B cell (primary cell): ENCODE results near the gene TMEM130. TPM values are rescaled to one million over a fixed set of nuclear protein-coding genes. Genes with fewer than 3 reads are reported as not detected.

Experiments
- ATAC-seq: fragments of 200-7000 bp; cut with Tn5 transposase; one replicate; pipeline ENCODE4 v1.10.0; 2021; ENCODE audit warnings: low read depth, mild to moderate bottlenecking, moderate number of reproducible peaks, moderate library complexity
- CTCF ChIA-PET: fragments of 350-600 bp; sonication (Branson Sonifier 250); formaldehyde crosslinking; loops from one replicate; lab custom pipeline; 2021; ENCODE audit warnings: antibody characterized with exemption, inconsistent platforms; lab: Charles Lee
- POLR2A ChIA-PET: fragments of 350-600 bp; sonication (Branson Sonifier 250); formaldehyde crosslinking; loops from one replicate; lab custom pipeline; 2021; ENCODE audit warnings: antibody characterized with exemption; lab: Charles Lee
- DNase-seq: peaks from one replicate; pipeline ENCODE4 v3.0.0; 2013
- H2AFZ ChIP-seq: 2 replicates; pipeline ENCODE4 v1.6.1; 2012; ENCODE audit warnings: mild to moderate bottlenecking, low read depth, low read length; ENCODE audit not compliant: insufficient read depth, poor library complexity, severe bottlenecking
- H3K27ac ChIP-seq, 2 donors: 1 replicate in 1 of 2; 2 replicates in 1 of 2; pipeline ENCODE4 v1.5.1; 2012 to 2013; ENCODE audit warnings: low read length in 2 of 2, mild to moderate bottlenecking in 2 of 2, moderate library complexity in 1 of 2
- H3K27me3 ChIP-seq, 4 experiments: fragments of 200-600 bp in 1 of 4; sonication (generic) in 1 of 4; replicated peaks in 1 of 4; 1 replicate in 2 of 4; 2 replicates in 2 of 4; pipeline versions ENCODE4 v1.6.1 to v1.7.0; 2013 to 2016; ENCODE audit warnings: low read length in 3 of 4, mild to moderate bottlenecking in 2 of 4, mixed read lengths in 1 of 4, moderate library complexity in 1 of 4; ENCODE audit not compliant: insufficient read depth in 4 of 4, control insufficient read depth in 3 of 4; ENCODE audit errors: control extremely low read depth in 1 of 4
- H3K36me3 ChIP-seq, 2 experiments: replicated peaks in 1 of 2; 1 replicate in 1 of 2; 2 replicates in 1 of 2; pipeline versions ENCODE4 v1.6.1 to v1.7.1; 2013; ENCODE audit warnings: low read length in 1 of 2; ENCODE audit not compliant: insufficient read depth in 2 of 2, control insufficient read depth in 1 of 2; ENCODE audit errors: control extremely low read depth in 1 of 2, extremely low read depth in 1 of 2
- H3K4me1 ChIP-seq, 2 donors: fragments of 200-600 bp in 1 of 2; sonication (generic) in 1 of 2; 1 replicate in 1 of 2; 2 replicates in 1 of 2; pipeline versions ENCODE4 v1.5.1 to v1.6.1; 2013 to 2017; ENCODE audit warnings: low read length in 2 of 2; ENCODE audit not compliant: control insufficient read depth in 2 of 2, insufficient read depth in 2 of 2
- H3K4me2 ChIP-seq: replicated peaks from 2 replicates; pipeline ENCODE3; 2012; ENCODE audit warnings: mild to moderate bottlenecking, low read depth, low read length; ENCODE audit not compliant: poor library complexity, severe bottlenecking
- H3K4me3 ChIP-seq, 5 experiments: fragments of 200-600 bp in 1 of 5; sonication (generic) in 1 of 5; 1 replicate in 3 of 5; 2 replicates in 2 of 5; pipeline versions ENCODE4 v1.5.1 to v1.7.0; 2011 to 2016; ENCODE audit warnings: low read length in 4 of 5, mild to moderate bottlenecking in 4 of 5, low read depth in 2 of 5, control low read depth in 1 of 5, moderate library complexity in 1 of 5; ENCODE audit not compliant: insufficient read depth in 1 of 5; ENCODE audit errors: control extremely low read depth in 1 of 5, extremely low read depth in 1 of 5
- H3K79me2 ChIP-seq: fragments of 200-600 bp; sonication (generic); one replicate; pipeline ENCODE4 v1.6.0; 2016; ENCODE audit warnings: low read length; ENCODE audit not compliant: control insufficient read depth, insufficient read depth
- H3K9ac ChIP-seq: fragments of 200-600 bp; sonication (generic); 2 replicates; pipeline ENCODE4 v1.6.1; 2017; ENCODE audit warnings: mild to moderate bottlenecking, low read length, moderate library complexity
- H3K9me3 ChIP-seq, 3 donors: one replicate each; pipeline versions ENCODE4 v1.6.1 to v1.7.1; 2013; ENCODE audit warnings: low read length in 2 of 3; ENCODE audit not compliant: control insufficient read depth in 2 of 3, insufficient read depth in 1 of 3; ENCODE audit errors: control extremely low read depth in 1 of 3
- H4K20me1 ChIP-seq: 2 replicates; pipeline ENCODE4 v1.6.0; 2012; ENCODE audit warnings: mild to moderate bottlenecking, low read length; ENCODE audit not compliant: insufficient read depth, control insufficient read depth, poor library complexity, severe bottlenecking
- H3K27ac Mint-ChIP-seq: one replicate; pipeline ENCODE4 v1.8.0; 2021; ENCODE audit warnings: mixed read lengths
- H3K27me3 Mint-ChIP-seq: one replicate; pipeline ENCODE4 v1.8.0; 2021; ENCODE audit warnings: mixed read lengths
- H3K4me1 Mint-ChIP-seq: one replicate; pipeline ENCODE4 v1.8.0; 2021; ENCODE audit warnings: mixed read lengths
- H3K4me3 Mint-ChIP-seq: one replicate; pipeline ENCODE4 v1.8.0; 2021; ENCODE audit warnings: mixed read lengths
- H3K9me3 Mint-ChIP-seq: one replicate; pipeline ENCODE4 v1.8.0; 2022; ENCODE audit warnings: mixed read lengths; ENCODE audit not compliant: insufficient read depth
- EZH2 ChIP-seq: IDR thresholded peaks from 2 replicates; pipeline ENCODE4 v1.6.1; 2012; ENCODE audit warnings: borderline replicate concordance, low read depth, mild to moderate bottlenecking, moderate library complexity, low read length; ENCODE audit not compliant: insufficient read depth, poor library complexity, severe bottlenecking
- WGBS: methylation state at CpG from one replicate; pipeline ENCODE4 v1.1.5; 2013; ENCODE audit warnings: missing lambda C conversion rate; ENCODE audit not compliant: insufficient coverage; 5-methylcytosine and 5-hydroxymethylcytosine counted together
- intact Hi-C: fragments of 100-400 bp; cut with micrococcal nuclease; formaldehyde crosslinking; loops from one replicate; pipeline ENCODE4 v1.10.0; 2022
- polyA plus RNA-seq: library from polyadenylated mRNA; depleted of rRNA; stranded (reverse); fragments of >200 nt; gene quantifications from 2 replicates; pipeline ENCODE4 v1.2.3, GENCODE V29; 2012
- total RNA-seq, 2 donors: library from RNA; stranded (reverse); fragments of 120-200 nt in 1 of 2; gene quantifications; 1 replicate in 1 of 2; 2 replicates in 1 of 2; pipeline versions ENCODE4 v1.2.3 to v1.2.4, GENCODE V29; 2013 to 2022
- TF ChIP-seq, protein P1 (sequence below): fragments of 200-600 bp; IDR thresholded peaks from one replicate; pipeline ENCODE4 v1.8.0; 2022; ENCODE audit warnings: antibody characterized with exemption, mild to moderate bottlenecking

The TMEM130 gene
- total and polyA plus RNA-seq, 2 donors (not counting 1 experiment from before 2014, with no cell fraction given), result 0.20 TPM; not detected in 1

DNA sequence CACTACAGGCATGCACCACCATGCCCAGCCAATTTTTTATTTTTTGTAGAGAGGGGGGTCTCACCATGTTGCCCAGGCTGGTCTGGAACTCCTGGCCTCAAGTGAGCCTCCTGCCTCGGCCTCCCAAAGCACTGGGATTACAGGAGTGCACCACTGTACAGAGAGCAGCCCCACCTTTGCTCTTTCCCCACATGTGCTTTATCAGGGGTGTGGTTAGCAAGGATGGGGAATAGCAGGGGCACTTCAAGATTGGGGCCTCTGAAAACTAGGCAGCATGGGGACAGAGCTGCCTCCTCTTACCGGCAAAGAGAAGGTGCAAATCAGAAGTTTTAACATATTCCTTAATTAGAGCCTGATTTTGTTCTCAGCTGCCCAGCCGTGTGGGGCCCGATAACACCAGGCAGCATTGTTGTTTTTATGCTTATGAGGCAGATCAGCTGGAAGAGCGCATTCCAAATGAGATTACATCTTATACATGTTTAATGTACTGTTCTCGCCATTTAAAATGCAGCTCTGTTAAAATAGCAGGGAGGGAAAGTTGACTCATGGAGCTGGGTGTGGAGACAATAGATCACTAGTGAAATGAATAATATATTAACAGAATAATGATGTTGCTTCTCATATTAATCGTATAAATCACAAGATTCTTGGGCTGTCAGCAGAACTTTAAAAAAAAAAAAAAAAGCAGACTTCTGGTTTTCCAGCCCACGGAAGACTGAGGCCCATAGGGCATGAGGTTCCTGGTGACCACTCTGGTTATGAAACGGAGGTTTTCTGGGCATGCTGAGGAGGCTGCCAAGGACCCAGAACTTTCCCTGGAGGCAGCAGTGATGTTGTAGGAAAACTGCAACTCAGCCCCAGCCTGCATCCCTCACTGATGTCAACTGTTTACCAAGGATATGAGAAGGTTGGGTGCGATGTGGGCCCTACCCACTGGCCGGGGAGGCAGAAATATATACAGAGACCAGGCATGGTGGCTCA lies 62.5 kb downstream of the TMEM130 start:
- no peak for ATAC-seq
- peaks cover 0 to 39% (median 0%) of the 10 kb centered on the region in 3 donors for H3K9me3 ChIP-seq
- peaks cover 5% of the 10 kb centered on the region for H3K4me1 Mint-ChIP-seq
- WGBS, result 75% methylated on average over 8 of the region's 11 CpGs
- CTCF ChIA-PET, result interaction anchor here (0.7 to 0.8 kb wide), 2 partner anchors 71 to 405 kb away, joined by 3 to 6 read pairs; partner anchors contain the start of gene TRRAP
- no peaks in the 10 kb centered on the region for H4K20me1 ChIP-seq
- H3K4me2 ChIP-seq, result no peak overlapping the region
- H3K4me3 ChIP-seq, result no peak overlapping the region
- POLR2A ChIA-PET, result no interaction called here
- H3K9ac ChIP-seq, result no peak overlapping the region
- DNase-seq, result no peak
- H3K27ac Mint-ChIP-seq, result no peak overlapping the region
- TF ChIP-seq EZH2, result no peak
- TF ChIP-seq, protein P1, sequence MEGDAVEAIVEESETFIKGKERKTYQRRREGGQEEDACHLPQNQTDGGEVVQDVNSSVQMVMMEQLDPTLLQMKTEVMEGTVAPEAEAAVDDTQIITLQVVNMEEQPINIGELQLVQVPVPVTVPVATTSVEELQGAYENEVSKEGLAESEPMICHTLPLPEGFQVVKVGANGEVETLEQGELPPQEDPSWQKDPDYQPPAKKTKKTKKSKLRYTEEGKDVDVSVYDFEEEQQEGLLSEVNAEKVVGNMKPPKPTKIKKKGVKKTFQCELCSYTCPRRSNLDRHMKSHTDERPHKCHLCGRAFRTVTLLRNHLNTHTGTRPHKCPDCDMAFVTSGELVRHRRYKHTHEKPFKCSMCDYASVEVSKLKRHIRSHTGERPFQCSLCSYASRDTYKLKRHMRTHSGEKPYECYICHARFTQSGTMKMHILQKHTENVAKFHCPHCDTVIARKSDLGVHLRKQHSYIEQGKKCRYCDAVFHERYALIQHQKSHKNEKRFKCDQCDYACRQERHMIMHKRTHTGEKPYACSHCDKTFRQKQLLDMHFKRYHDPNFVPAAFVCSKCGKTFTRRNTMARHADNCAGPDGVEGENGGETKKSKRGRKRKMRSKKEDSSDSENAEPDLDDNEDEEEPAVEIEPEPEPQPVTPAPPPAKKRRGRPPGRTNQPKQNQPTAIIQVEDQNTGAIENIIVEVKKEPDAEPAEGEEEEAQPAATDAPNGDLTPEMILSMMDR, result no peak
- intact Hi-C loops, result no loop called here
- no peaks in the 10 kb centered on the region for H3K9me3 Mint-ChIP-seq
- H3K27me3 Mint-ChIP-seq, result peaks cover 17% of the 10 kb centered on the region
- H3K79me2 ChIP-seq, result no peaks in the 10 kb centered on the region
- H3K27ac ChIP-seq, result no peak overlapping the region
- peaks cover 6 to 7% of the 10 kb centered on the region in 2 donors for H3K4me1 ChIP-seq
- no peak overlapping the region for H2AFZ ChIP-seq
- no peaks in the 10 kb centered on the region for H3K36me3 ChIP-seq
- H3K4me3 Mint-ChIP-seq, result no peak overlapping the region
- peaks cover 0 to 19% (median 11%) of the 10 kb centered on the region in 4 experiments for H3K27me3 ChIP-seq
